Measurements from ENCODE around the gene PHACTR4. TPM values are rescaled to one million over a fixed set of nuclear protein-coding genes. Genes with fewer than 3 reads are reported as not detected.
"Not testable (repeated sequence)": the region's sequence is repeated elsewhere in the genome, so short reads cannot be mapped to it uniquely, and the experiment has no call there.

PHACTR4 gene
- total RNA-seq, 2 donors from 2014 or later: 49.9 to 65.0 TPM

DNA sequence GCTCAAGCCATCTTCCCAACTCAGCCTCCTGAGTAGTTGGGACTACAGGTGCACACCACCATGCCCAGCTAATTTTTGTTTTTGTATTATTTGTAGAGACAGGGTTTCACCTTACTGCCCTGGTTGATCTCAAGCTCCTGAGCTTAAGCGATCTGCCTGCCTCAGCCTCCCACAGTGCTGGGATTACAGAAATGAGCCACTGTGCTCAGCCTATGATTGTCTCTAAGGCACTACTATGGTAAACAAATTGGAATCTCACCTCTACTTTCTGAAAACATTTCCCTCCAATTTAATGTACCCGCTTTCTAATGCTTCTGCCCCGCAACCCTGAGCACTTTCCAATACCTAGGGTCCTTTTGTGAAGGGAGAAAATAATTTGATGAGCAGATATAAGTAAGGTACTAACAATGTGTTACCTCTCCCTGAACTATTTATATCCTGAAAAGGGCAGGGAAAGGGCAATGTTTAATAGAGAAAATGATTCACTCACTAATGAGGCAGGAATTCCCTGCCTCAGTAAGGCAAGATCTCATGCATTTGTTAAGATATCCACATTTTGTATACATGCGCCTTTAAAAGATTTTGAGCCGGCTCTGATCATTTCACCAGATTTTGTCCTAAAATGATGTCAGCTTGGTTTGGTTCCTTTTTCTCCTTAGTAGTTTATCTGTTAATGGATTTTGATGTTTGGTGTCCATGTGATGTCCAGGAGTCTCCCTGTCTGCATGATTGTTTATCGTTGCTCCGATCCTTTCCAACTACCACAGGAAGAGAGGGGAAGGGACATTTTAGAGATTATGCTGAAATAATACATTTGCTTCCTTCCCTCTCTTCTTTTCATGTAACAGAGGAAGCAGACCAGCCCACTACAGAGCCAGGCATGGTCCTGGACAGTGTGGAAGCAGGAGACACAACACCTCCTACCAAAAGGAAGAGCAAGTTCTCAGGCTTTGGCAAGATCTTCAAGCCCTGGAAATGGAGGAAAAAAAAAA lies 89.0 kb downstream of the PHACTR4 start:
- Mint-ChIP-seq H3K27me3 (ENCODE audit: insufficient read depth) (no peaks in the 10 kb centered on the region), H3K36me3 (ENCODE audit: low read depth) (peaks cover 37% of the 10 kb centered on the region), H3K27ac (peak overlapping the region; percentile 8), H3K4me3 (no peak overlapping the region), H3K4me1 (peaks cover 4% of the 10 kb centered on the region), H3K9me3 (no peaks in the 10 kb centered on the region)
- Histone ChIP-seq H3K36me3 (ENCODE audit: control insufficient read depth, insufficient read depth, low read length) (peaks cover 38% of the 10 kb centered on the region), H3K4me1 (ENCODE audit: control insufficient read depth, insufficient read depth, low read length) (no peaks in the 10 kb centered on the region), H3K4me3 (ENCODE audit: low read length) (no peak overlapping the region), H3K9ac (ENCODE audit: extremely low read depth, low read length, poor library complexity, severe bottlenecking) (no peak overlapping the region), H3K9me3 (ENCODE audit: control insufficient read depth, low read length) (no peaks in the 10 kb centered on the region), H3K27ac (ENCODE audit: low read depth, low read length) (no peak overlapping the region), H3K27me3 (ENCODE audit: control insufficient read depth, insufficient read depth, low read length, poor library complexity, severe bottlenecking) (no peaks in the 10 kb centered on the region)
- WGBS, 2 experiments (ENCODE audit: insufficient coverage in 1 of 2, insufficient read length in 1 of 2): 94% methylated on average over 5 of the region's 7 CpGs; no CpG with 5 or more reads in 1 of the 2 experiments
- TF ChIP-seq CTCF (conservative IDR thresholded peaks at IDR 0.05): no peak
- no peak for DNase-seq

DNA sequence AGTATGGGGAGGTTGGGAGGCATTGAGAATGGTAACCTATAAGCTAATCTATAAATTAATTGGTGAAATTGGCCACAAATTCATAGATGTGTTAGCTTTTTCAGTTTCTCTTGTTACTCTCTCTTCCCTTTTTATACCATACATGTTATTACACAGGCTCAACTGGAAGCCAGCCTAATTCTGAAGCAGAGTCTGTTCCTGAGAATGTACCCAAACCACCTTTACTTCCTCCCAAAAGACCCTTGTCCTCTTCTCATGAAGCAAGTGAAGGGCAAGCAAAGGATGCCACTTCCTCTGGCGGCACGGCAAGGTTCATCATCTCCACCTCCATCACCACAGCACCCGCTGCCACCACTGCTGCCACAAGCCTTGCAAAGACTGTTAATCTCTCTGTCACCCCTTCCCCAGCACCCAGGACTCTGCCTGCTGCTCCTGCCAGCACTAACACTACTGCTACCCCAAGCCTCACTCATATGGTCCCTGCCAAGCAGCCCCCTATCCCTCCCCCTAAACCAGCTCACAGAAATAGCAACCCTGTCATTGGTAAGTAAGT lies 96.8 kb downstream of the PHACTR4 start:
- no peaks in the 10 kb centered on the region for H3K9me3 ChIP-seq (ENCODE audit: control insufficient read depth, low read length)
- no peaks in the 10 kb centered on the region for H3K27me3 ChIP-seq (ENCODE audit: control insufficient read depth, insufficient read depth, low read length, poor library complexity, severe bottlenecking)
- no peaks in the 10 kb centered on the region for H3K9me3 Mint-ChIP-seq
- no peak overlapping the region for H3K27ac Mint-ChIP-seq
- H3K4me1 Mint-ChIP-seq: no peaks in the 10 kb centered on the region
- no peak for DNase-seq
- H3K27ac ChIP-seq (ENCODE audit: low read depth, low read length): no peak overlapping the region
- no peaks in the 10 kb centered on the region for H3K27me3 Mint-ChIP-seq (ENCODE audit: insufficient read depth)
- H3K36me3 ChIP-seq (ENCODE audit: control insufficient read depth, insufficient read depth, low read length): peaks cover 55% of the 10 kb centered on the region
- WGBS, 2 experiments (ENCODE audit: insufficient coverage in 1 of 2, insufficient read length in 1 of 2): 97 to 100% methylated on average over 1 to 3 of the region's 3 CpGs
- no peak overlapping the region for H3K4me3 Mint-ChIP-seq
- no peak overlapping the region for H3K9ac ChIP-seq (ENCODE audit: extremely low read depth, low read length, poor library complexity, severe bottlenecking)
- H3K36me3 Mint-ChIP-seq (ENCODE audit: low read depth): peaks cover 49% of the 10 kb centered on the region
- no peak overlapping the region for H3K4me3 ChIP-seq (ENCODE audit: low read length)
- H3K4me1 ChIP-seq (ENCODE audit: control insufficient read depth, insufficient read depth, low read length): no peaks in the 10 kb centered on the region
- no peak for TF ChIP-seq CTCF (conservative IDR thresholded peaks at IDR 0.05)

DNA sequence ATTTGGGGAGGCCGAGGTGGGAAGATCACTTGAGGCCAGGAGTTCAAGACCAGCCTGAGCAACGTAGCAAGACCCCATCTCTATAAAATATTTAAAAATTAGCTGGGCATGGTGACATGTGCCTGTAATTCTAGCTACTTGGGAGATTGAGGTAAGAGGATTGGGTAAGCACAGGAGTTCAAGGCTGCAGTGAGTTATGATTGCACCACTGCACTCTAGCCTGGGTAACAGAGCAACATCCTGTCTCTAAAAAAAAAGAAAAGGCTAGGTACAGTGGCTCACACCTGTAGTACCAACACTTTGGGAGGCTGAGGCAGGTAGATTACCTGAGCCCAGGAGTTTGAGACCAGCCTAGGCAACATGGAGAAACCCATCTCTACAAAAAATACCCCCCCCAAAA lies 100.6 kb downstream of the PHACTR4 start:
- Mint-ChIP-seq H3K4me1 (no peaks in the 10 kb centered on the region), H3K36me3 (ENCODE audit: low read depth) (peaks cover 51% of the 10 kb centered on the region), H3K4me3 (no peak overlapping the region), H3K27me3 (ENCODE audit: insufficient read depth) (no peaks in the 10 kb centered on the region), H3K9me3 (no peaks in the 10 kb centered on the region), H3K27ac (no peak overlapping the region)
- no peaks in the 10 kb centered on the region for H3K9me3 ChIP-seq (ENCODE audit: control insufficient read depth, low read length)
- 58 to 100% methylated on average over 1 to 2 of the region's 2 CpGs for WGBS, 2 experiments (ENCODE audit: insufficient coverage in 1 of 2, insufficient read length in 1 of 2)
- no peak for TF ChIP-seq CTCF (conservative IDR thresholded peaks at IDR 0.05)
- H3K4me1 ChIP-seq (ENCODE audit: control insufficient read depth, insufficient read depth, low read length): no peaks in the 10 kb centered on the region
- H3K9ac ChIP-seq (ENCODE audit: extremely low read depth, low read length, poor library complexity, severe bottlenecking): no peak overlapping the region
- H3K4me3 ChIP-seq (ENCODE audit: low read length): no peak overlapping the region
- H3K36me3 ChIP-seq (ENCODE audit: control insufficient read depth, insufficient read depth, low read length): peaks cover 50% of the 10 kb centered on the region
- DNase-seq: no peak
- H3K27me3 ChIP-seq (ENCODE audit: control insufficient read depth, insufficient read depth, low read length, poor library complexity, severe bottlenecking): no peaks in the 10 kb centered on the region
- H3K27ac ChIP-seq (ENCODE audit: low read depth, low read length): no peak overlapping the region

DNA sequence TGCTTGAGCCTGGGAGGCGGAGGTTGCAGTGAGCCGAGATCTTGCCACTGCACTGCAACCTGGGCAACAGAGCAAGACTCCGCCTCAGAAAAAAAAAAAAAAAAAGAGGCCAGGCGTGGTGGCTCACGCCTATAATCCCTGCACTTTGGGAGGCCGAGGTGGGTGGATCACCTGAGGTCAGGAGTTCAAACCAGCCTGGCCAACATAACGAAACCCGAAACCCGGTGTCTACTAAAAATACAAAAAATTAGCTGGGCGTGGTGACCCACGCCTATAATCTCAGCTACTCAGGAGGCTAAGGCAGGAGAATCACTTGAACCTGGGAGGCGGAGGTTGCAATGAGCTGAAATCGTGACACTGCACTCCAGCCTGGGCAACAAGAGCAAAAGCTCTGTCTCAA lies 110.0 kb downstream of the PHACTR4 start:
- 93 to 96% methylated on average over 6 to 13 of the region's 13 CpGs for WGBS, 2 experiments (ENCODE audit: insufficient coverage in 1 of 2, insufficient read length in 1 of 2)
- not testable (repeated sequence) for H3K27ac Mint-ChIP-seq; H3K9me3 ChIP-seq (ENCODE audit: control insufficient read depth, low read length); H3K9ac ChIP-seq (ENCODE audit: extremely low read depth, low read length, poor library complexity, severe bottlenecking); DNase-seq; H3K9me3 Mint-ChIP-seq; H3K27ac ChIP-seq (ENCODE audit: low read depth, low read length); H3K27me3 ChIP-seq (ENCODE audit: control insufficient read depth, insufficient read depth, low read length, poor library complexity, severe bottlenecking); H3K4me1 Mint-ChIP-seq; H3K4me3 Mint-ChIP-seq; H3K4me3 ChIP-seq (ENCODE audit: low read length); H3K4me1 ChIP-seq (ENCODE audit: control insufficient read depth, insufficient read depth, low read length); H3K27me3 Mint-ChIP-seq (ENCODE audit: insufficient read depth)
- peaks cover 68% of the 10 kb centered on the region for H3K36me3 Mint-ChIP-seq (ENCODE audit: low read depth)
- peaks cover 63% of the 10 kb centered on the region for H3K36me3 ChIP-seq (ENCODE audit: control insufficient read depth, insufficient read depth, low read length)

All from endodermal cell (in vitro differentiated cells).